GM19467 (cell line): ENCODE data around the gene TGFB3.
A peak's percentile ranks its signal among the peaks of the same experiment; 100 is the strongest.
"Not testable (repeated sequence)": the region's sequence is repeated elsewhere in the genome, so short reads cannot be mapped to it uniquely, and the experiment has no call there.

Experiments
- ATAC-seq: cut with Tn5 transposase; IDR thresholded peaks from one replicate; pipeline ENCODE4 v1.9.1; 2021; ENCODE audit warnings: mild to moderate bottlenecking, moderate library complexity; ENCODE audit not compliant: unreplicated experiment

Gene TGFB3

GRCh38 chr14:75961662-75962061 lies 20.1 kb downstream of the TGFB3 start:
- ATAC-seq = no peak

GRCh38 chr14:75960231-75960630 lies 21.6 kb downstream of the TGFB3 start:
- peak; percentile 69 for ATAC-seq

GRCh38 chr14:75959031-75959430 lies 22.8 kb downstream of the TGFB3 start:
- no peak for ATAC-seq

- no peak for ATAC-seq
These were observed 29.3 kb downstream of the TGFB3 start for GRCh38 chr14:75952489-75952888.

GRCh38 chr14:75946785-75947184 lies 35.0 kb downstream of the TGFB3 start:
- ATAC-seq = no peak

GRCh38 chr14:75944607-75945241 lies 37.1 kb downstream of the TGFB3 start:
- no peak for ATAC-seq

- ATAC-seq = no peak
These were observed 40.8 kb downstream of the TGFB3 start for GRCh38 chr14:75941030-75941429.

- no peak for ATAC-seq
These were observed 42.6 kb downstream of the TGFB3 start for GRCh38 chr14:75939200-75939599.

GRCh38 chr14:75934998-75935628 lies 46.7 kb downstream of the TGFB3 start:
- no peak for ATAC-seq

- ATAC-seq = no peak
These were observed 48.0 kb downstream of the TGFB3 start for GRCh38 chr14:75933712-75934296.

GRCh38 chr14:75928690-75929181 lies 53.1 kb downstream of the TGFB3 start:
- no peak for ATAC-seq

GRCh38 chr14:75927564-75928087 lies 54.2 kb downstream of the TGFB3 start:
- no peak for ATAC-seq

GRCh38 chr14:75926431-75927115 lies 55.2 kb downstream of the TGFB3 start:
- no peak for ATAC-seq

- not testable (repeated sequence) for ATAC-seq
These were observed 56.5 kb downstream of the TGFB3 start for GRCh38 chr14:75925141-75925840.

- not testable (repeated sequence) for ATAC-seq
These were observed 61.4 kb downstream of the TGFB3 start for GRCh38 chr14:75920421-75920820.

- no peak for ATAC-seq
These were observed 63.9 kb downstream of the TGFB3 start for GRCh38 chr14:75917946-75918335.

- no peak for ATAC-seq
These were observed 64.4 kb downstream of the TGFB3 start for GRCh38 chr14:75917322-75917945.

GRCh38 chr14:75915045-75915444 lies 66.8 kb downstream of the TGFB3 start:
- ATAC-seq = no peak

- ATAC-seq = no peak
These were observed 68.6 kb downstream of the TGFB3 start for GRCh38 chr14:75913183-75913582.

GRCh38 chr14:75911883-75912282 lies 69.9 kb downstream of the TGFB3 start:
- ATAC-seq = no peak
